Smooth muscle cell (in vitro differentiated cells): ENCODE results near the gene TRIB2. TPM values are rescaled to one million over a fixed set of nuclear protein-coding genes. Genes with fewer than 3 reads are reported as not detected.
A peak's percentile ranks its signal among the peaks of the same experiment; 100 is the strongest.

Source experiments
- DNase-seq: peaks from one replicate; lab custom pipeline; 2025; ENCODE audit not compliant: unreplicated experiment; lab: John Stamatoyannopoulos, UW
- H2AFZ ChIP-seq: fragments of 200-600 bp; sonication (generic); 2 replicates; pipeline ENCODE4 v1.6.0; 2016; ENCODE audit warnings: antibody characterized with exemption, low read depth, mild to moderate bottlenecking
- H3F3A ChIP-seq: fragments of 200-600 bp; sonication (generic); 2 replicates; pipeline ENCODE4 v1.6.0; 2017; ENCODE audit warnings: antibody characterized with exemption, low read depth
- H3K27ac ChIP-seq: fragments of 200-600 bp; sonication (generic); 2 replicates; pipeline ENCODE4 v1.5.1; 2016; ENCODE audit warnings: low read depth, mild to moderate bottlenecking
- H3K27me3 ChIP-seq: fragments of 200-600 bp; sonication (generic); 2 replicates; pipeline ENCODE4 v1.6.1; 2016; ENCODE audit warnings: low read depth, mild to moderate bottlenecking
- H3K36me3 ChIP-seq: fragments of 200-600 bp; sonication (generic); 2 replicates; pipeline ENCODE4 v1.5.1; 2016; ENCODE audit warnings: low read depth
- H3K4me1 ChIP-seq: fragments of 200-600 bp; sonication (generic); 2 replicates; pipeline ENCODE4 v1.5.1; 2016; ENCODE audit warnings: low read depth
- H3K4me2 ChIP-seq: fragments of 200-600 bp; sonication (generic); 2 replicates; pipeline ENCODE4 v1.6.0; 2016; ENCODE audit warnings: mild to moderate bottlenecking
- H3K4me3 ChIP-seq: fragments of 200-600 bp; sonication (generic); 2 replicates; pipeline ENCODE4 v1.5.1; 2016; ENCODE audit warnings: mild to moderate bottlenecking
- H3K79me2 ChIP-seq: fragments of 200-600 bp; sonication (generic); 2 replicates; pipeline ENCODE4 v1.6.0; 2016; ENCODE audit warnings: low read depth, mild to moderate bottlenecking
- H3K9ac ChIP-seq: fragments of 200-600 bp; sonication (generic); 2 replicates; pipeline ENCODE4 v1.6.0; 2016; ENCODE audit warnings: low read depth
- H3K9me3 ChIP-seq: fragments of 200-600 bp; sonication (generic); replicated peaks from 2 replicates; pipeline ENCODE4 v1.5.1; 2016; ENCODE audit warnings: low read depth
- H4K20me1 ChIP-seq: fragments of 200-600 bp; sonication (generic); 2 replicates; pipeline ENCODE4 v1.6.0; 2016; ENCODE audit warnings: low read depth
- CTCF ChIP-seq: fragments of 200-600 bp; sonication (generic); IDR thresholded peaks from 2 replicates; pipeline ENCODE4 v1.5.1; 2017; ENCODE audit warnings: borderline replicate concordance, mild to moderate bottlenecking, antibody characterized with exemption; ENCODE audit not compliant: insufficient read depth, poor library complexity, severe bottlenecking
- WGBS: methylation state at CpG from one replicate; pipeline ENCODE4 v1.1.7; 2016; ENCODE audit warnings: low lambda C conversion rate; 5-methylcytosine and 5-hydroxymethylcytosine counted together
- polyA plus RNA-seq: library from polyadenylated mRNA; unstranded; fragments of >200 nt; fragmentation: Nextera tagmentation; extraction: Ambion mirVana; gene quantifications from 2 replicates; pipeline ENCODE4 v1.2.1, GENCODE V29; 2016
- total RNA-seq: library from RNA; depleted of rRNA; stranded (reverse); fragments of >200 nt; gene quantifications from 2 replicates; pipeline ENCODE4 v1.2.3, GENCODE V29; 2014

The TRIB2 gene
- total and polyA plus RNA-seq, 2 experiments from 2014 or later, result 31.1 to 31.5 TPM

- peaks cover 20% of the 10 kb centered on the region for H3F3A ChIP-seq
- H3K4me1 ChIP-seq, result peaks cover 15% of the 10 kb centered on the region
- peak overlapping the region; percentile 79 for H3K4me3 ChIP-seq
- 20% methylated on average over 2 of the region's 2 CpGs for WGBS
- H3K9ac ChIP-seq, result no peak overlapping the region
- H3K4me2 ChIP-seq, result peak overlapping the region; percentile 94
- no peak for TF ChIP-seq CTCF
- DNase-seq, result no peak
- H3K36me3 ChIP-seq, result no peaks in the 10 kb centered on the region
- peaks cover 68% of the 10 kb centered on the region for H3K79me2 ChIP-seq
- no peaks in the 10 kb centered on the region for H3K27me3 ChIP-seq
- peaks cover 77% of the 10 kb centered on the region for H4K20me1 ChIP-seq
- H2AFZ ChIP-seq, result no peak overlapping the region
- H3K27ac ChIP-seq, result peak overlapping the region; percentile 69
- H3K9me3 ChIP-seq, result no peaks in the 10 kb centered on the region
Measured at GRCh38 chr2:12720754-12721378, 4.1 kb downstream of the TRIB2 start.

GRCh38 chr2:12721566-12722446 lies 5.1 kb downstream of the TRIB2 start:
- Histone ChIP-seq H3K4me3 (peak overlapping the region; percentile 79), H3K27ac (peak overlapping the region; percentile 69)

GRCh38 chr2:12722447-12723316 lies 5.9 kb downstream of the TRIB2 start:
- H2AFZ ChIP-seq, result no peak overlapping the region
- H3K4me2 ChIP-seq, result peak overlapping the region; percentile 94
- peaks cover 80% of the 10 kb centered on the region for H3K79me2 ChIP-seq
- WGBS, result 86% methylated on average over 7 of the region's 7 CpGs
- no peaks in the 10 kb centered on the region for H3K36me3 ChIP-seq
- no peak for TF ChIP-seq CTCF
- no peak for DNase-seq
- H3K27ac ChIP-seq, result peak overlapping the region; percentile 69
- no peaks in the 10 kb centered on the region for H3K27me3 ChIP-seq
- peaks cover 15% of the 10 kb centered on the region for H3K4me1 ChIP-seq
- no peaks in the 10 kb centered on the region for H3K9me3 ChIP-seq
- H3K4me3 ChIP-seq, result no peak overlapping the region
- H4K20me1 ChIP-seq, result peaks cover 95% of the 10 kb centered on the region
- no peak overlapping the region for H3K9ac ChIP-seq
- H3F3A ChIP-seq, result peaks cover 17% of the 10 kb centered on the region

More at GRCh38 chr2:12721566-12722446, 5.1 kb downstream of the TRIB2 start:
- Histone ChIP-seq H3K9ac (no peak overlapping the region), H2AFZ (no peak overlapping the region), H3K27me3 (no peaks in the 10 kb centered on the region), H3K36me3 (no peaks in the 10 kb centered on the region), H3K79me2 (peaks cover 78% of the 10 kb centered on the region), H4K20me1 (peaks cover 86% of the 10 kb centered on the region), H3K4me2 (peak overlapping the region; percentile 94), H3K9me3 (no peaks in the 10 kb centered on the region), H3K4me1 (peaks cover 15% of the 10 kb centered on the region), H3F3A (peaks cover 17% of the 10 kb centered on the region)
- DNase-seq, result no peak
- 25% methylated on average over 14 of the region's 14 CpGs for WGBS
- no peak for TF ChIP-seq CTCF
